ENCODE data around the gene PPP1R3A. TPM values are rescaled to one million over a fixed set of nuclear protein-coding genes. Genes with fewer than 3 reads are reported as not detected.

Gene PPP1R3A
- total RNA-seq, 4 donors from 2014 or later: 0.14 TPM; not detected in 3

GRCh38 chr7:113891031-113891350, 27.8 kb downstream of the PPP1R3A start:
- no peaks in the 10 kb centered on the region for H3K9me3 ChIP-seq
- H3K27ac ChIP-seq: no peak overlapping the region
- intact Hi-C loops (cut with DNase I; ENCODE audit: low total_unique reads): no loop called here
- no peak for TF ChIP-seq POLR2A (IDR thresholded peaks at IDR 0.05)
- TF ChIP-seq CTCF (IDR thresholded peaks at IDR 0.05): no peak
- no peaks in the 10 kb centered on the region for H3K4me1 ChIP-seq
- H3K4me3 ChIP-seq: no peak overlapping the region
- no peaks in the 10 kb centered on the region for H3K27me3 ChIP-seq
- no peak for DNase-seq
- H3K36me3 ChIP-seq: no peaks in the 10 kb centered on the region

GRCh38 chr7:113890331-113891030, 28.3 kb downstream of the PPP1R3A start:
- Histone ChIP-seq H3K27ac (no peak overlapping the region), H3K4me1 (no peaks in the 10 kb centered on the region), H3K9me3 (no peaks in the 10 kb centered on the region), H3K27me3 (no peaks in the 10 kb centered on the region), H3K36me3 (no peaks in the 10 kb centered on the region), H3K4me3 (no peak overlapping the region)
- no peak for TF ChIP-seq POLR2A (IDR thresholded peaks at IDR 0.05)
- TF ChIP-seq CTCF (IDR thresholded peaks at IDR 0.05): no peak
- no peak for DNase-seq
- intact Hi-C loops (cut with DNase I; ENCODE audit: low total_unique reads): no loop called here

- no peaks in the 10 kb centered on the region for H3K4me1 ChIP-seq
- DNase-seq: no peak
- H3K9me3 ChIP-seq: no peaks in the 10 kb centered on the region
- no peaks in the 10 kb centered on the region for H3K36me3 ChIP-seq
- TF ChIP-seq CTCF (IDR thresholded peaks at IDR 0.05) (no peak), POLR2A (IDR thresholded peaks at IDR 0.05) (no peak)
- H3K27ac ChIP-seq: no peak overlapping the region
- H3K27me3 ChIP-seq: no peaks in the 10 kb centered on the region
- H3K4me3 ChIP-seq: no peak overlapping the region
- intact Hi-C loops (cut with DNase I; ENCODE audit: low total_unique reads): no loop called here
Measured at GRCh38 chr7:113883096-113883495, 35.7 kb downstream of the PPP1R3A start.

GRCh38 chr7:113880559-113880958, 38.2 kb downstream of the PPP1R3A start:
- DNase-seq: no peak
- Histone ChIP-seq H3K36me3 (no peaks in the 10 kb centered on the region), H3K4me1 (no peaks in the 10 kb centered on the region), H3K9me3 (no peaks in the 10 kb centered on the region), H3K4me3 (no peak overlapping the region), H3K27me3 (no peaks in the 10 kb centered on the region), H3K27ac (no peak overlapping the region)
- intact Hi-C loops (cut with DNase I; ENCODE audit: low total_unique reads): no loop called here
- no peak for TF ChIP-seq CTCF (IDR thresholded peaks at IDR 0.05)
- TF ChIP-seq POLR2A (IDR thresholded peaks at IDR 0.05): no peak

- intact Hi-C loops (cut with DNase I; ENCODE audit: low total_unique reads): no loop called here
- no peaks in the 10 kb centered on the region for H3K36me3 ChIP-seq
- H3K4me3 ChIP-seq: no peak overlapping the region
- no peaks in the 10 kb centered on the region for H3K4me1 ChIP-seq
- no peaks in the 10 kb centered on the region for H3K27me3 ChIP-seq
- TF ChIP-seq POLR2A (IDR thresholded peaks at IDR 0.05) (no peak), CTCF (IDR thresholded peaks at IDR 0.05) (no peak)
- no peaks in the 10 kb centered on the region for H3K9me3 ChIP-seq
- H3K27ac ChIP-seq: no peak overlapping the region
- no peak for DNase-seq
Measured at GRCh38 chr7:113878394-113878992, 40.3 kb downstream of the PPP1R3A start.
